ENCODE results near the gene TXNRD2. TPM values are rescaled to one million over a fixed set of nuclear protein-coding genes. Genes with fewer than 3 reads are reported as not detected.

The TXNRD2 gene
- total and polyA plus RNA-seq, 2 of the 4 experiments (the other 2 are of a cell fraction) = 15.6 to 25.7 TPM

DNA sequence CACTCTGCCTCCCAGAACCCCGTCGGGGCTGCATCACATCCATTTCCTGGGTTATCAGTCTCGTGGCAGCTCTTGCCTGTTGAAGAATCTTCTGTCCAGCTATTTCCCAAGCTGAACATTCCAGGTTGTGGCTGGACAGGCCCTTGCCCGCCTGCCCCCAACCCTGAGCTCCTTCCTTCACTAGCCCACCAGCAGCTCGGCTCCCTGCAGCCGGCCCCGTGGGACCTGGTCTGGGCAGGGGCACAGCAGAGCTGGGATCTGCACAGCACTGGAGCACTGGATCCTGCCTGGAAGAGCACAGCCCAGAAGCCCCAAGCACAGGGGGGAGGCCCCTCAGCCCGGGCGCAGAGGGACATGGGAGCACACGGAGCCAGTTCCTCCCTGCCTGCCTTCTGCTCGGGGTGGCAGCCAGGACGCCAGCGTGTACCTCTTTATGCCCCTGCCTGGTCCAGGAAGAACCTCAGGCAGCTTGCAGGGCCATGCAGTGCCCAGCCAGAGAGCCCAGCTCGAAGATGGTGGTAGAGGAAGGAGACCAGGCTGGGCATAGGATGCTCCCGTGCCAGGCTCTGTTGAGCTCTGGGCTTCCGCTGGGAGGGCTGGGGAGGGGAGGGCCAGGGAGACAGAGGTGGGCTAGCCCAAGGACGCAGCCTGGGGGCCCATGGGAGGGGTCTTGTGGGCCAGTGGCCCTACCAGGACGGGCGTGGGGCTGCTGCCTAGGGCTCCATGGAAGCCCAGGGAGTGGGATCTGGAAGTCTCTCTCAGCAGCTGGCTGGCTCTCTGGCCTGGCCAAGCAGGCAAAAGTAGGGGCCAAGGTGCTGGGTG lies 70.4 kb downstream of the TXNRD2 start:
- H3K56ac ChIP-seq (ENCODE audit: extremely low read depth, insufficient read depth, low read length) = no peak overlapping the region
- DNase-seq (no peak), ATAC-seq (ENCODE audit: low read depth) (no peak)
- no peak overlapping the region for H3K9ac ChIP-seq (ENCODE audit: low read depth, low read length)
- no peak overlapping the region for H3K4ac ChIP-seq (ENCODE audit: low read depth, low read length)
- H2AK9ac ChIP-seq (replicated peaks; ENCODE audit: low read depth, low read length, poor library complexity) = peak overlapping the region; percentile 16
- intact Hi-C loops (cut with micrococcal nuclease) (no loop called here), dilution Hi-C loops (cut with HindIII; ENCODE audit: low sequenced_read_pairs, unreplicated experiment) (no loop called here), in situ Hi-C loops (cut with MboI; ENCODE audit: low sequenced_read_pairs) (no loop called here)
- BruUV-seq (replicated peaks) = no TSS peak
- ChIA-PET CTCF (no interaction called here), POLR2A (ENCODE audit: unreplicated experiment) (no interaction called here)
- H3K4me1 ChIP-seq (ENCODE audit: control insufficient read depth, insufficient read depth, low read length) = no peaks in the 10 kb centered on the region
- H4K20me1 ChIP-seq (ENCODE audit: insufficient read depth, low read length) = no peaks in the 10 kb centered on the region
- WGBS, 2 experiments (ENCODE audit: extremely low coverage in 2 of 2, insufficient read length in 1 of 2) = 86% methylated on average over 11 of the region's 19 CpGs; no CpG with 5 or more reads in 1 of the 2 experiments
- H2BK15ac ChIP-seq (ENCODE audit: low read depth, low read length) = no peak overlapping the region
- H3K4me2 ChIP-seq (ENCODE audit: low read depth, low read length) = no peak overlapping the region
- H3K18ac ChIP-seq (ENCODE audit: low read depth, low read length) = no peak overlapping the region
- no peaks in the 10 kb centered on the region for H3K27me3 ChIP-seq (ENCODE audit: control insufficient read depth, insufficient read depth, low read length)
- 0 out of 2 replicates have a peak, but pooled peaks cover 2% of the 10 kb centered on the region for H3K9me1 ChIP-seq (ENCODE audit: insufficient read depth, low read length)
- no peak overlapping the region for H2AFZ ChIP-seq (replicated peaks; ENCODE audit: low read length, poor library complexity)
- no peak overlapping the region for H4K8ac ChIP-seq (ENCODE audit: low read depth in 2 of 2, low read length in 2 of 2)
- H3K9me3 ChIP-seq (ENCODE audit: control insufficient read depth, insufficient read depth, low read length) = no peaks in the 10 kb centered on the region
- H2BK5ac ChIP-seq (ENCODE audit: low read depth, low read length, poor library complexity, severe bottlenecking) = no peak overlapping the region
- no peak overlapping the region for H3K14ac ChIP-seq (replicated peaks; ENCODE audit: low read depth, low read length)
- no peak overlapping the region for H2AK5ac ChIP-seq (ENCODE audit: low read depth, low read length)
- H2BK20ac ChIP-seq (ENCODE audit: low read depth, low read length) = no peak overlapping the region
- H4K91ac ChIP-seq (ENCODE audit: insufficient read depth, low read depth, low read length) = no peak overlapping the region
- no peak for TF ChIP-seq POLR2A (IDR thresholded peaks at IDR 0.05; ENCODE audit: low read depth, low read length)
- TF ChIP-seq MAZ (IDR thresholded peaks at IDR 0.05; ENCODE audit: borderline replicate concordance, low read depth, low read length) = no peak
- TF ChIP-seq FOS (IDR thresholded peaks at IDR 0.05; ENCODE audit: low read depth, low read length) = no peak
- no peak for TF ChIP-seq MXI1 (IDR thresholded peaks at IDR 0.05; ENCODE audit: borderline replicate concordance, low read depth, low read length)
- TF ChIP-seq BHLHE40 (IDR thresholded peaks at IDR 0.05; ENCODE audit: low read depth, low read length) = no peak
- TF ChIP-seq, protein P1, sequence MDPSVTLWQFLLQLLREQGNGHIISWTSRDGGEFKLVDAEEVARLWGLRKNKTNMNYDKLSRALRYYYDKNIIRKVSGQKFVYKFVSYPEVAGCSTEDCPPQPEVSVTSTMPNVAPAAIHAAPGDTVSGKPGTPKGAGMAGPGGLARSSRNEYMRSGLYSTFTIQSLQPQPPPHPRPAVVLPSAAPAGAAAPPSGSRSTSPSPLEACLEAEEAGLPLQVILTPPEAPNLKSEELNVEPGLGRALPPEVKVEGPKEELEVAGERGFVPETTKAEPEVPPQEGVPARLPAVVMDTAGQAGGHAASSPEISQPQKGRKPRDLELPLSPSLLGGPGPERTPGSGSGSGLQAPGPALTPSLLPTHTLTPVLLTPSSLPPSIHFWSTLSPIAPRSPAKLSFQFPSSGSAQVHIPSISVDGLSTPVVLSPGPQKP (IDR thresholded peaks at IDR 0.05; ENCODE audit: borderline replicate concordance, low read depth, low read length) = no peak
- no peak for TF ChIP-seq CEBPB (IDR thresholded peaks at IDR 0.05; ENCODE audit: low read depth, low read length)
- TF ChIP-seq RFX5 (IDR thresholded peaks at IDR 0.05; ENCODE audit: low read depth, low read length) = no peak
- no peak for TF ChIP-seq CTCF (conservative IDR thresholded peaks at IDR 0.05; ENCODE audit: low read depth, low read length)
- no peak for TF ChIP-seq RAD21 (IDR thresholded peaks at IDR 0.05; ENCODE audit: low read length)
- TF ChIP-seq SMC3 (IDR thresholded peaks at IDR 0.05; ENCODE audit: low read depth, low read length) = no peak
- no peak for TF ChIP-seq RCOR1 (IDR thresholded peaks at IDR 0.05; ENCODE audit: insufficient replicate concordance, low read length)
- TF ChIP-seq USF2 (IDR thresholded peaks at IDR 0.05; ENCODE audit: low read depth, low read length) = no peak
- TF ChIP-seq MAFK (IDR thresholded peaks at IDR 0.05; ENCODE audit: low read depth, low read length) = no peak
- TF ChIP-seq CHD1 (IDR thresholded peaks at IDR 0.05; ENCODE audit: low read depth, low read length) = no peak
- no peaks in the 10 kb centered on the region for H3K79me1 ChIP-seq (ENCODE audit: low read depth in 1 of 2, low read length in 2 of 2)
- no peak overlapping the region for H3K27ac ChIP-seq (ENCODE audit: insufficient read depth, low read length)
- H4K5ac ChIP-seq (ENCODE audit: low read depth, low read length) = no peak overlapping the region
- H3K36me3 ChIP-seq (ENCODE audit: control insufficient read depth, insufficient read depth, low read length) = peaks cover 1% of the 10 kb centered on the region; the same call in 1 of the 2 replicates
- no peak overlapping the region for H3K23ac ChIP-seq (ENCODE audit: low read depth, low read length)
- H2BK120ac ChIP-seq (ENCODE audit: low read depth, low read length) = no peak overlapping the region
- no peak overlapping the region for H3K4me3 ChIP-seq (ENCODE audit: insufficient read depth, low read depth, low read length)

Data from IMR-90 (cell line).